OCI-LY3 (cell line): ENCODE data around the gene RHOBTB3.

Experiments
- EZH2phosphoT487 ChIP-seq: fragments of 200-600 bp; shearing (Covaris generic); IDR thresholded peaks from 2 replicates; pipeline ENCODE4 v1.6.1; 2018; ENCODE audit warnings: antibody characterized with exemption, mixed run types, low read depth
- TF ChIP-seq, protein P1 (sequence below): fragments of 200-600, 300-600 bp; sonication (generic); IDR thresholded peaks from 2 replicates; pipeline ENCODE4 v1.5.1; 2014; ENCODE audit warnings: antibody characterized with exemption, low read length, low read depth

DNA sequence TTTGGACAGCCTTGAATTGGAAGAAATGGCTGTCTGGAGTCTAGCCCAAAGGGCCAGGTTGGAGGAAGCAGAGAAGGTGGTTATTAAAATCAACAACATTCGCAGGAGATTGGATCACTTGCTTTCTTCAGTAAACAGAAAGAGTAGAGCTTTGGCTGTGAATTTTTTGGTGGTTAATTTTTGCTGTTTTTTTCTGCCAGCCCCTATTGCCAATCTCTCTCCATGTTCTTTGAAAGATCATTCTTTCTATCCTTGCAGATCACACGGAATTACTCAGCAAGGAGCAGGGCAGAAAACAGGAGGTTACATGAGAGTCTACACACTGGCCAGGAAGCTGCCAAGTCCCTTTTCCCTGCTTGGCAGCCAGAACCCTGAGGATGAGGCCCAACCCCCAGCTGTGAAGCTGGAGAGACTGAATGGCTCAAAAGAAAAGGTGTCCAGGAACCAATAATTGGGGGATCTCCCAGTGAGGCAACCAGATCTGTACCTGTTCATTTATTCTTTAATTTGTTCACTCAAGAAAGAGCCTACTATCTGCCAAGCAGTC is 78.4 kb downstream of the RHOBTB3 start:
- TF ChIP-seq, protein P1, sequence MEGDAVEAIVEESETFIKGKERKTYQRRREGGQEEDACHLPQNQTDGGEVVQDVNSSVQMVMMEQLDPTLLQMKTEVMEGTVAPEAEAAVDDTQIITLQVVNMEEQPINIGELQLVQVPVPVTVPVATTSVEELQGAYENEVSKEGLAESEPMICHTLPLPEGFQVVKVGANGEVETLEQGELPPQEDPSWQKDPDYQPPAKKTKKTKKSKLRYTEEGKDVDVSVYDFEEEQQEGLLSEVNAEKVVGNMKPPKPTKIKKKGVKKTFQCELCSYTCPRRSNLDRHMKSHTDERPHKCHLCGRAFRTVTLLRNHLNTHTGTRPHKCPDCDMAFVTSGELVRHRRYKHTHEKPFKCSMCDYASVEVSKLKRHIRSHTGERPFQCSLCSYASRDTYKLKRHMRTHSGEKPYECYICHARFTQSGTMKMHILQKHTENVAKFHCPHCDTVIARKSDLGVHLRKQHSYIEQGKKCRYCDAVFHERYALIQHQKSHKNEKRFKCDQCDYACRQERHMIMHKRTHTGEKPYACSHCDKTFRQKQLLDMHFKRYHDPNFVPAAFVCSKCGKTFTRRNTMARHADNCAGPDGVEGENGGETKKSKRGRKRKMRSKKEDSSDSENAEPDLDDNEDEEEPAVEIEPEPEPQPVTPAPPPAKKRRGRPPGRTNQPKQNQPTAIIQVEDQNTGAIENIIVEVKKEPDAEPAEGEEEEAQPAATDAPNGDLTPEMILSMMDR: no peak
- TF ChIP-seq EZH2phosphoT487: no peak
